SK-N-SH treated with all-trans-retinoic acid at 6 μM for 48 hours (cell line): Measurements from ENCODE around the gene ASCC1.
A peak's percentile ranks its signal among the peaks of the same experiment; 100 is the strongest.
"Not testable (repeated sequence)": the region's sequence is repeated elsewhere in the genome, so short reads cannot be mapped to it uniquely, and the experiment has no call there.

Experiments used
- ATAC-seq: fragments of 200-7000 bp; cut with Tn5 transposase; 3 replicates; pipeline ENCODE4 v1.9.1; 2020; ENCODE audit warnings: mild to moderate bottlenecking, moderate library complexity
- BACH2 ChIP-seq: fragments of 250-450 bp; sonication (Bioruptor Pico); IDR thresholded peaks from 2 replicates; pipeline ENCODE4 v1.9.0; 2021; ENCODE audit warnings: mild to moderate bottlenecking, borderline replicate concordance
- CREB5 ChIP-seq: fragments of 250-450 bp; sonication (Bioruptor Pico); IDR thresholded peaks from 2 replicates; pipeline ENCODE4 v1.5.1; 2020; ENCODE audit warnings: low read depth, mild to moderate bottlenecking, moderate library complexity
- CSDC2 ChIP-seq: fragments of 250-450 bp; sonication (Bioruptor Pico); IDR thresholded peaks from 2 replicates; pipeline ENCODE4 v1.5.0; 2020; ENCODE audit warnings: mild to moderate bottlenecking, moderate library complexity
- CSRNP3 ChIP-seq: fragments of 250-450 bp; sonication (Bioruptor Pico); IDR thresholded peaks from 2 replicates; pipeline ENCODE4 v1.5.1; 2021; ENCODE audit warnings: mild to moderate bottlenecking, moderate library complexity
- ESRRG ChIP-seq: fragments of 250-450 bp; sonication (Bioruptor Pico); IDR thresholded peaks from 2 replicates; pipeline ENCODE4 v1.6.1; 2021; ENCODE audit warnings: mild to moderate bottlenecking
- ISL1 ChIP-seq: fragments of 250-450 bp; sonication (Bioruptor Pico); IDR thresholded peaks from 2 replicates; pipeline ENCODE4 v2.1.2; 2022; ENCODE audit warnings: mild to moderate bottlenecking, moderate library complexity
- TOX ChIP-seq: fragments of 250-450 bp; sonication (Bioruptor Pico); IDR thresholded peaks from 2 replicates; pipeline ENCODE4 v1.8.0; 2021; ENCODE audit warnings: mild to moderate bottlenecking, moderate library complexity, borderline replicate concordance
- ZC3H10 ChIP-seq: fragments of 250-450 bp; sonication (Bioruptor Pico); IDR thresholded peaks from 2 replicates; pipeline ENCODE4 v1.5.1; 2021; ENCODE audit warnings: mild to moderate bottlenecking, moderate library complexity
- ZFP30 ChIP-seq: fragments of 450-650 bp; formaldehyde crosslinking; IDR thresholded peaks from 2 replicates; pipeline ENCODE4 v1.5.0; 2022; ENCODE audit warnings: mild to moderate bottlenecking, moderate library complexity
- ZNF565 ChIP-seq: fragments of 450-650 bp; formaldehyde crosslinking; conservative IDR thresholded peaks from 2 replicates; pipeline ENCODE4 v1.5.0; 2020; ENCODE audit warnings: low read depth, mild to moderate bottlenecking, moderate library complexity
- ZNF70 ChIP-seq: fragments of 450-650 bp; formaldehyde crosslinking; IDR thresholded peaks from 2 replicates; pipeline ENCODE4 v1.5.0; 2020; ENCODE audit warnings: mild to moderate bottlenecking, moderate library complexity
- ZNF8 ChIP-seq: fragments of 450-650 bp; formaldehyde crosslinking; IDR thresholded peaks from 2 replicates; pipeline ENCODE4 v1.5.0; 2020; ENCODE audit warnings: mild to moderate bottlenecking, moderate library complexity
- TF ChIP-seq, protein P1 (sequence below): fragments of 250-450 bp; sonication (Bioruptor Pico); IDR thresholded peaks from 2 replicates; pipeline ENCODE4 v1.8.0; 2020; ENCODE audit warnings: mild to moderate bottlenecking, moderate library complexity, borderline replicate concordance
- TF ChIP-seq, protein P2 (sequence below): fragments of 250-450 bp; sonication (Bioruptor Pico); IDR thresholded peaks from 2 replicates; pipeline ENCODE4 v1.5.0; 2020; ENCODE audit warnings: mild to moderate bottlenecking, moderate library complexity

The ASCC1 gene

GRCh38 chr10:72140174-72140573, 75.9 kb downstream of the ASCC1 start:
- ATAC-seq, result no peak
- TF ChIP-seq ZC3H10 (CRISPR knock-in tag) (no peak), CREB5 (CRISPR knock-in tag) (0 out of 2 replicates have a peak, but pooled peaks have one; percentile 29), ZNF70 (no peak), ISL1 (CRISPR knock-in tag) (peak; percentile 19; the same call in 1 of the 2 replicates)

GRCh38 chr10:72137583-72137982, 78.5 kb downstream of the ASCC1 start:
- ATAC-seq, result no peak
- TF ChIP-seq ZNF70, result no peak

GRCh38 chr10:72136225-72136624, 79.9 kb downstream of the ASCC1 start:
- ATAC-seq, result not testable (repeated sequence)

DNA sequence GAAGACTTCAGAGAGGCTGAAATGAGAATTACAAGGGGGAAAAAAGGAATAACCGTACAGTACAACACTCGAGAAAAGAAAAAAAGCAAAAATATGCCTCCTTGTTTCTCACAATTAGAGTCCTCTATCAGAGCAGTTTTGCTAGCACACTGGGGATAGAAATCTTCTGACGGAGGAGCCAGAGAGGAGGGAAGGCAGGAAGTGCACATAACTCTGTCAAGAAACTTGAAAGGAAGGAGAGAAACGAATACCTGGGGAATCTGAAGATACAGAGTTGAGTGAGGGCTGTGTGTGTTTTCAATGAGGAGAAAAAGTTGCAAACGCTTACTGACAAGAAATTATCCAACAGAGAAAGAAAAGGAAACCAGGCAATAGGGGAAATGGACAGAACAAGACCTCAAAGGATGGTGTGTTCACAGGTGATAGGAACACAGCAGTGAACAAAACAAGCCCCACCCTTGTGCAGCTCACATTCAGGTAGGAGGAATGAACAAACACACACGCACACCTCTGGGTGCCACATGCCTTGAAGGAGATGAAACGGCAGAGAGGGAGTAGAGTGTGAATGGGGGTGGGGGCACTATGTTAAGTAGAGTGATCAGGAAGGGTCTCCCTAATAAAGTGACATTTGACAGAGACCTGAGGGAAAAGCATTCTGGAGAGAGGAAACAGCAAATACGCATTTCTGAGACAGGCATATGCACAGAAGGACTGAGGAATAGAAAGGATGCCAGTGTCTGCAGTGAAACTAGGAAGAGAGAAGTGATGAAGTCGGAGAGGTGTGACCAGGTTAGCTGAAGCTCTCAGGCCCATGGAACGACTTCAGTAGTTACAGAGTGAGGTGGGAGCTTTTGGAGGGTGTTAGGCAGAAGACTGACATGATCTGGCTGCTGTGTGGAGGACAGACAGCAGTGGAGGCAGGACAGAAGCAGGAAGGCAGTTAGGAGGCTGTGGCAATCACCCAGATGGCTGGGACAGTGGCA, 81.0 kb downstream of the ASCC1 start:
- ATAC-seq, result no peak
- TF ChIP-seq ZNF8 (no peak), ISL1 (CRISPR knock-in tag) (no peak), ZFP30 (CRISPR knock-in tag) (no peak), ZNF70 (no peak)
- TF ChIP-seq, protein P1, sequence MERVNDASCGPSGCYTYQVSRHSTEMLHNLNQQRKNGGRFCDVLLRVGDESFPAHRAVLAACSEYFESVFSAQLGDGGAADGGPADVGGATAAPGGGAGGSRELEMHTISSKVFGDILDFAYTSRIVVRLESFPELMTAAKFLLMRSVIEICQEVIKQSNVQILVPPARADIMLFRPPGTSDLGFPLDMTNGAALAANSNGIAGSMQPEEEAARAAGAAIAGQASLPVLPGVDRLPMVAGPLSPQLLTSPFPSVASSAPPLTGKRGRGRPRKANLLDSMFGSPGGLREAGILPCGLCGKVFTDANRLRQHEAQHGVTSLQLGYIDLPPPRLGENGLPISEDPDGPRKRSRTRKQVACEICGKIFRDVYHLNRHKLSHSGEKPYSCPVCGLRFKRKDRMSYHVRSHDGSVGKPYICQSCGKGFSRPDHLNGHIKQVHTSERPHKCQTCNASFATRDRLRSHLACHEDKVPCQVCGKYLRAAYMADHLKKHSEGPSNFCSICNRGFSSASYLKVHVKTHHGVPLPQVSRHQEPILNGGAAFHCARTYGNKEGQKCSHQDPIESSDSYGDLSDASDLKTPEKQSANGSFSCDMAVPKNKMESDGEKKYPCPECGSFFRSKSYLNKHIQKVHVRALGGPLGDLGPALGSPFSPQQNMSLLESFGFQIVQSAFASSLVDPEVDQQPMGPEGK, result no peak
- TF ChIP-seq, protein P2, sequence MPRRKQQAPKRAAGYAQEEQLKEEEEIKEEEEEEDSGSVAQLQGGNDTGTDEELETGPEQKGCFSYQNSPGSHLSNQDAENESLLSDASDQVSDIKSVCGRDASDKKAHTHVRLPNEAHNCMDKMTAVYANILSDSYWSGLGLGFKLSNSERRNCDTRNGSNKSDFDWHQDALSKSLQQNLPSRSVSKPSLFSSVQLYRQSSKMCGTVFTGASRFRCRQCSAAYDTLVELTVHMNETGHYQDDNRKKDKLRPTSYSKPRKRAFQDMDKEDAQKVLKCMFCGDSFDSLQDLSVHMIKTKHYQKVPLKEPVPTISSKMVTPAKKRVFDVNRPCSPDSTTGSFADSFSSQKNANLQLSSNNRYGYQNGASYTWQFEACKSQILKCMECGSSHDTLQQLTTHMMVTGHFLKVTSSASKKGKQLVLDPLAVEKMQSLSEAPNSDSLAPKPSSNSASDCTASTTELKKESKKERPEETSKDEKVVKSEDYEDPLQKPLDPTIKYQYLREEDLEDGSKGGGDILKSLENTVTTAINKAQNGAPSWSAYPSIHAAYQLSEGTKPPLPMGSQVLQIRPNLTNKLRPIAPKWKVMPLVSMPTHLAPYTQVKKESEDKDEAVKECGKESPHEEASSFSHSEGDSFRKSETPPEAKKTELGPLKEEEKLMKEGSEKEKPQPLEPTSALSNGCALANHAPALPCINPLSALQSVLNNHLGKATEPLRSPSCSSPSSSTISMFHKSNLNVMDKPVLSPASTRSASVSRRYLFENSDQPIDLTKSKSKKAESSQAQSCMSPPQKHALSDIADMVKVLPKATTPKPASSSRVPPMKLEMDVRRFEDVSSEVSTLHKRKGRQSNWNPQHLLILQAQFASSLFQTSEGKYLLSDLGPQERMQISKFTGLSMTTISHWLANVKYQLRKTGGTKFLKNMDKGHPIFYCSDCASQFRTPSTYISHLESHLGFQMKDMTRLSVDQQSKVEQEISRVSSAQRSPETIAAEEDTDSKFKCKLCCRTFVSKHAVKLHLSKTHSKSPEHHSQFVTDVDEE (CRISPR knock-in tag), result no peak

- no peak for TF ChIP-seq ESRRG (CRISPR knock-in tag)
- TF ChIP-seq, protein P1, result no peak
- TF ChIP-seq ZNF70, result no peak
- TF ChIP-seq CSDC2 (CRISPR knock-in tag), result no peak
- no peak for TF ChIP-seq ZFP30 (CRISPR knock-in tag)
- TF ChIP-seq TOX (CRISPR knock-in tag), result no peak
- no peak for TF ChIP-seq BACH2 (CRISPR knock-in tag)
- TF ChIP-seq, protein P2 (CRISPR knock-in tag), result no peak
- TF ChIP-seq ZNF565, result no peak
- no peak for TF ChIP-seq CSRNP3 (CRISPR knock-in tag)
- TF ChIP-seq ZNF8, result no peak
- ATAC-seq, result peak; percentile 74
These were observed 82.6 kb downstream of the ASCC1 start for GRCh38 chr10:72133517-72133916.
